GM12878 (cell line): Measurements from ENCODE around the gene BCKDHB.

Experiments
- CHD2 ChIP-seq: IDR thresholded peaks from 2 replicates; pipeline ENCODE4 v1.6.1; 2011; ENCODE audit warnings: low read depth, low read length, improper control_type of control experiment, borderline replicate concordance
- DPF2 ChIP-seq: fragments of 450-650 bp; IDR thresholded peaks from 2 replicates; pipeline ENCODE4 v1.6.1; 2017; ENCODE audit warnings: mild to moderate bottlenecking
- POLR2A ChIP-seq: IDR thresholded peaks from 2 replicates; pipeline ENCODE4 v1.6.1; 2011; ENCODE audit warnings: low read depth, mild to moderate bottlenecking, low read length
- RFX5 ChIP-seq: IDR thresholded peaks from 2 replicates; pipeline ENCODE4 v1.6.1; 2011; ENCODE audit warnings: low read depth, low read length, improper control_type of control experiment
- SMC3 ChIP-seq: IDR thresholded peaks from 2 replicates; pipeline ENCODE4 v1.6.1; 2011; ENCODE audit warnings: low read length, improper control_type of control experiment, borderline replicate concordance
- SREBF2 ChIP-seq: IDR thresholded peaks from 2 replicates; pipeline ENCODE4 v1.6.1; 2012; ENCODE audit warnings: mild to moderate bottlenecking, low read length
- TAF1 ChIP-seq: IDR thresholded peaks from 2 replicates; pipeline ENCODE4 v1.6.1; 2011; ENCODE audit warnings: mild to moderate bottlenecking, low read depth, low read length, borderline replicate concordance
- ZBTB33 ChIP-seq: fragments of 450-650 bp; IDR thresholded peaks from 2 replicates; pipeline ENCODE4 v1.6.1; 2017; ENCODE audit warnings: mild to moderate bottlenecking
- TF ChIP-seq, protein P1 (sequence below), 3 experiments: IDR thresholded peaks in 2 of 3; conservative IDR thresholded peaks in 1 of 3; 2 replicates each; pipeline ENCODE4 v1.5.1; 2011; ENCODE audit warnings: low read depth in 3 of 3, low read length in 3 of 3, mild to moderate bottlenecking in 3 of 3, control low read depth in 2 of 3, moderate library complexity in 2 of 3, inconsistent platforms in 1 of 3, mixed read lengths in 1 of 3; ENCODE audit not compliant: control insufficient read depth in 2 of 3, insufficient read depth in 1 of 3; ENCODE audit errors: extremely low read depth in 1 of 3
- TF ChIP-seq, protein P2 (sequence below): IDR thresholded peaks from 2 replicates; pipeline ENCODE4 v1.6.1; 2011; ENCODE audit warnings: low read depth, low read length, improper control_type of control experiment, borderline replicate concordance

DNA sequence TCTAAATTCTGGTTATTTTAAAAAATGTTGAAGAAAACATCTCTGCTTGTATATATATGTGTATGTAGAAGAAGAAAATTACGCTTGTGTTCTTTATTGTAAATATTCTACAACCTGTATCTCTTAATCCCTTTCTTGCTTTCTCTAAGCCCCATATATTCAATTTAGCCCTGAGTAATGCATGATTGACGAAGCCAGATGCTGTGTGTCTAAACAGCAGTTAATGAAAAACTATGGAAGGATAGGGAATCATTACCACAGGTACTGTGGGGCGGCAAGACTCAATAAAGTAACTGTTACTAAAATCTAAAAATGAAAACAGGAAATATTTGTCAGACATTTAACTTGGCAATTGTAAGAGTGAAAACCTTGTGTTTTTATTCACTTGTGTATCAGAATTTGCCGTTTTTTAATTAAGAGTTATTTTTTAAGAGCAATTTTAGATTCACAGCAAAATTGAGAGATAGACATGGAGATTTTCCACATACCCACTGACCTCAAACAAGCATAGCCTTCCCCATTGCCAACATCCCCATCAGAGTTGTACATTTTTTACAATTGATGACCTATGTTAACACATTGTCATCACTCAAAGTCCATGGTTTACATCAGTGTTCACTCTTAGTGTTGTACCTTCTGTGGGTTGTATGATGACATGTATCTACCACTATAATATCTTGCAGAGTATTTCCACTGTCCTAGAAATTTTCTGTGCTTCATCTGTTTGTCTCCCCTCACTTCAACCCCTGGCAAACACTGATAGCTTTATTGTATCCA is 76.7 kb downstream of the BCKDHB start:
- TF ChIP-seq ZBTB33: no peak
- TF ChIP-seq DPF2: no peak
- TF ChIP-seq, protein P1, sequence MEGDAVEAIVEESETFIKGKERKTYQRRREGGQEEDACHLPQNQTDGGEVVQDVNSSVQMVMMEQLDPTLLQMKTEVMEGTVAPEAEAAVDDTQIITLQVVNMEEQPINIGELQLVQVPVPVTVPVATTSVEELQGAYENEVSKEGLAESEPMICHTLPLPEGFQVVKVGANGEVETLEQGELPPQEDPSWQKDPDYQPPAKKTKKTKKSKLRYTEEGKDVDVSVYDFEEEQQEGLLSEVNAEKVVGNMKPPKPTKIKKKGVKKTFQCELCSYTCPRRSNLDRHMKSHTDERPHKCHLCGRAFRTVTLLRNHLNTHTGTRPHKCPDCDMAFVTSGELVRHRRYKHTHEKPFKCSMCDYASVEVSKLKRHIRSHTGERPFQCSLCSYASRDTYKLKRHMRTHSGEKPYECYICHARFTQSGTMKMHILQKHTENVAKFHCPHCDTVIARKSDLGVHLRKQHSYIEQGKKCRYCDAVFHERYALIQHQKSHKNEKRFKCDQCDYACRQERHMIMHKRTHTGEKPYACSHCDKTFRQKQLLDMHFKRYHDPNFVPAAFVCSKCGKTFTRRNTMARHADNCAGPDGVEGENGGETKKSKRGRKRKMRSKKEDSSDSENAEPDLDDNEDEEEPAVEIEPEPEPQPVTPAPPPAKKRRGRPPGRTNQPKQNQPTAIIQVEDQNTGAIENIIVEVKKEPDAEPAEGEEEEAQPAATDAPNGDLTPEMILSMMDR (IDR thresholded peaks at IDR 0.05 in 2 of 3, conservative IDR thresholded peaks at IDR 0.05 in 1 of 3; ENCODE audit: control insufficient read depth in 2 of 3, extremely low read depth in 1 of 3, insufficient read depth in 1 of 3, low read depth in 3 of 3, low read length in 3 of 3): no peak
- TF ChIP-seq CHD2: no peak
- TF ChIP-seq, protein P2, sequence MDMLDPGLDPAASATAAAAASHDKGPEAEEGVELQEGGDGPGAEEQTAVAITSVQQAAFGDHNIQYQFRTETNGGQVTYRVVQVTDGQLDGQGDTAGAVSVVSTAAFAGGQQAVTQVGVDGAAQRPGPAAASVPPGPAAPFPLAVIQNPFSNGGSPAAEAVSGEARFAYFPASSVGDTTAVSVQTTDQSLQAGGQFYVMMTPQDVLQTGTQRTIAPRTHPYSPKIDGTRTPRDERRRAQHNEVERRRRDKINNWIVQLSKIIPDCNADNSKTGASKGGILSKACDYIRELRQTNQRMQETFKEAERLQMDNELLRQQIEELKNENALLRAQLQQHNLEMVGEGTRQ: no peak
- TF ChIP-seq SREBF2: no peak
- TF ChIP-seq RFX5: no peak
- no peak for TF ChIP-seq TAF1
- TF ChIP-seq POLR2A: no peak
- TF ChIP-seq SMC3: no peak
